CD4-positive, alpha-beta T cell treated with Interleukin-15 for 4 hours (primary cell): ENCODE results near the gene GUCY2F.

Source experiments
- DNase-seq: peaks from one replicate; pipeline ENCODE4 v3.0.0-alpha.2; 2020; ENCODE audit warnings: low spot score

The GUCY2F gene

GRCh38 chrX:109481986-109482385, at the start of gene GUCY2F:
Gene GUCY2F, minus strand, starts transcription at chrX:109482086. Its CDS starts 6,150 bp downstream, at chrX:109475936.
- DNase-seq = no peak

GRCh38 chrX:109519001-109519400, 37.1 kb upstream of the GUCY2F start:
- no peak for DNase-seq

GRCh38 chrX:109511113-109511512, 29.2 kb upstream of the GUCY2F start:
- no peak for DNase-seq

- no peak for DNase-seq
These were observed 27.0 kb upstream of the GUCY2F start for GRCh38 chrX:109508915-109509314.

GRCh38 chrX:109501176-109501575, 19.3 kb upstream of the GUCY2F start:
- DNase-seq = no peak

GRCh38 chrX:109498434-109498833, 16.5 kb upstream of the GUCY2F start:
- no peak for DNase-seq

- no peak for DNase-seq
These were observed 7.3 kb upstream of the GUCY2F start for GRCh38 chrX:109489174-109489573.

- DNase-seq = no peak
These were observed 5.8 kb upstream of the GUCY2F start for GRCh38 chrX:109487640-109488039.

GRCh38 chrX:109485470-109486340, 3.8 kb upstream of the GUCY2F start:
- peak; percentile 57 for DNase-seq

- no peak for DNase-seq
These were observed 3.0 kb upstream of the GUCY2F start for GRCh38 chrX:109484886-109485285.

GRCh38 chrX:109475174-109475891, 6.6 kb downstream of the GUCY2F start:
- no peak for DNase-seq

GRCh38 chrX:109472939-109473735, 8.7 kb downstream of the GUCY2F start:
- no peak for DNase-seq

- no peak for DNase-seq
These were observed 17.7 kb downstream of the GUCY2F start for GRCh38 chrX:109464231-109464630.

GRCh38 chrX:109463784-109464183, 18.1 kb downstream of the GUCY2F start:
- DNase-seq = no peak

- no peak for DNase-seq
These were observed 33.5 kb downstream of the GUCY2F start for GRCh38 chrX:109448282-109448938.

- no peak for DNase-seq
These were observed 40.6 kb downstream of the GUCY2F start for GRCh38 chrX:109441266-109441665.

- DNase-seq = no peak
These were observed 41.4 kb downstream of the GUCY2F start for GRCh38 chrX:109440475-109440874.

- DNase-seq = no peak
These were observed 72.7 kb downstream of the GUCY2F start for GRCh38 chrX:109409181-109409580.

GRCh38 chrX:109403922-109404321, 78.0 kb downstream of the GUCY2F start:
- no peak for DNase-seq

- DNase-seq = no peak
These were observed 82.1 kb downstream of the GUCY2F start for GRCh38 chrX:109399831-109400230.

- DNase-seq = no peak
These were observed 83.1 kb downstream of the GUCY2F start for GRCh38 chrX:109398833-109399232.

- DNase-seq = no peak
These were observed 83.8 kb downstream of the GUCY2F start for GRCh38 chrX:109398061-109398460.
